Pancreas (tissue), 10 donors: ENCODE results near the gene SERINC5. TPM values are rescaled to one million over a fixed set of nuclear protein-coding genes. Genes with fewer than 3 reads are reported as not detected.

Source experiments
- ATAC-seq, 4 donors: fragments of 200-7000 bp; cut with Tn5 transposase; one replicate each; pipeline versions ENCODE4 v1.8.0 to v1.9.1; 2020; ENCODE audit warnings: mild to moderate bottlenecking in 4 of 4, moderate library complexity in 4 of 4
- DNase-seq, 6 donors: peaks; one replicate each; pipeline ENCODE4 v3.0.0-alpha.2; 2020
- FAIRE-seq: peaks from 2 replicates; lab custom pipeline; 2012; peaks lifted over from hg19 to GRCh38; lab: Jason Lieb, UNC
- H3K27ac ChIP-seq, 4 donors: fragments of 200-600 bp; sonication (generic); 1 replicate in 3 of 4; 2 replicates in 1 of 4; pipeline versions ENCODE4 v1.5.0 to v1.8.0; 2020
- H3K27me3 ChIP-seq, 4 donors: fragments of 200-600 bp; one replicate each; pipeline ENCODE4 v1.8.0; 2021
- H3K36me3 ChIP-seq, 3 donors: fragments of 200-600 bp; sonication (generic) in 1 of 3; one replicate each; pipeline versions ENCODE4 v1.5.0 to v1.8.0; 2020 to 2021
- H3K4me1 ChIP-seq, 3 donors: fragments of 200-600 bp; one replicate each; pipeline ENCODE4 v1.8.0; 2021
- H3K4me3 ChIP-seq, 4 donors: fragments of 200-600 bp; sonication (generic) in 2 of 4; one replicate each; pipeline versions ENCODE4 v1.5.0 to v1.8.0; 2020 to 2021
- H3K9me3 ChIP-seq, 4 donors: fragments of 200-600 bp; one replicate each; pipeline ENCODE4 v1.8.0; 2021
- WGBS, 2 donors: extraction: QIAGEN DNeasy Blood & Tissue Kit; methylation state at CpG; one replicate each; pipeline ENCODE4 v1.1.7; 2013; 5-methylcytosine and 5-hydroxymethylcytosine counted together
- intact Hi-C, 3 donors: fragments of 100-400 bp; cut with DNase I; formaldehyde crosslinking; loops; one replicate each; pipeline versions ENCODE4 v1.11.1 to v1.14.2; 2022
- polyA plus RNA-seq, 2 donors: library from polyadenylated mRNA; stranded (reverse); fragments of 200-250 nt; gene quantifications; one replicate each; pipeline ENCODE4 v1.2.3, GENCODE V29; 2013
- total RNA-seq, 6 donors: library from RNA; stranded (reverse); fragmentation: NEBNext Ultra II Directional in 4 of 6; extraction: Animal tissue kit (Norgen Biotek cat#: 25700) in 4 of 6; gene quantifications; one replicate each; pipeline versions ENCODE4 v1.2.1 to v1.2.4, GENCODE V29; 2021 to 2023
- TF ChIP-seq, protein P1 (sequence below), 4 donors: fragments of 200-600 bp; sonication (generic) in 3 of 4; IDR thresholded peaks; one replicate each; pipeline versions ENCODE4 v1.5.0 to v1.8.0; 2021; ENCODE audit warnings: antibody characterized with exemption in 4 of 4
- donor health status: healthy with polysubstance abuse.
- donor health status: DM: no; HTN: no; CAD: no; lungs with moderate emphysema.
- donor health status: DM: no; HTN: no; CAD: no.
- donor health status: control.
- donor health status: control.
- donor health status: Bipolar disorder and iron deficiency.
- donor health status: DM: yes; HTN: yes; CAD: no.
- donor health status: DM: no; HTN: no; CAD: no.
- donor health status: DM: no; HTN: no; CAD: no.
- donor health status: DM: yes; HTN: yes; CAD: no.

Gene SERINC5
- total and polyA plus RNA-seq, 8 donors, result 3.7 to 43.2 (median 14.8) TPM

GRCh38 chr5:80153586-80154126, 102.2 kb downstream of the SERINC5 start:
- peak in 3 of 4 donors; percentile 37 to 75 (median 68) for ATAC-seq
- Histone ChIP-seq H3K9me3 (no peaks in the 10 kb centered on the region), H3K36me3 (peaks cover 0 to 17% (median 7%) of the 10 kb centered on the region in 3 donors), H3K4me3 (no peak overlapping the region), H3K27ac (peak overlapping the region in 1 of 4 donors; percentile 36), H3K27me3 (no peaks in the 10 kb centered on the region), H3K4me1 (no peaks in the 10 kb centered on the region)
- DNase-seq, result no peak
- no peak for FAIRE-seq
- TF ChIP-seq, protein P1, sequence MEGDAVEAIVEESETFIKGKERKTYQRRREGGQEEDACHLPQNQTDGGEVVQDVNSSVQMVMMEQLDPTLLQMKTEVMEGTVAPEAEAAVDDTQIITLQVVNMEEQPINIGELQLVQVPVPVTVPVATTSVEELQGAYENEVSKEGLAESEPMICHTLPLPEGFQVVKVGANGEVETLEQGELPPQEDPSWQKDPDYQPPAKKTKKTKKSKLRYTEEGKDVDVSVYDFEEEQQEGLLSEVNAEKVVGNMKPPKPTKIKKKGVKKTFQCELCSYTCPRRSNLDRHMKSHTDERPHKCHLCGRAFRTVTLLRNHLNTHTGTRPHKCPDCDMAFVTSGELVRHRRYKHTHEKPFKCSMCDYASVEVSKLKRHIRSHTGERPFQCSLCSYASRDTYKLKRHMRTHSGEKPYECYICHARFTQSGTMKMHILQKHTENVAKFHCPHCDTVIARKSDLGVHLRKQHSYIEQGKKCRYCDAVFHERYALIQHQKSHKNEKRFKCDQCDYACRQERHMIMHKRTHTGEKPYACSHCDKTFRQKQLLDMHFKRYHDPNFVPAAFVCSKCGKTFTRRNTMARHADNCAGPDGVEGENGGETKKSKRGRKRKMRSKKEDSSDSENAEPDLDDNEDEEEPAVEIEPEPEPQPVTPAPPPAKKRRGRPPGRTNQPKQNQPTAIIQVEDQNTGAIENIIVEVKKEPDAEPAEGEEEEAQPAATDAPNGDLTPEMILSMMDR (IDR thresholded peaks at IDR 0.05), result no peak
- 50 to 56% methylated on average over 8 of the region's 8 CpGs for WGBS, 2 donors
- intact Hi-C loops, result no loop called here

DNA sequence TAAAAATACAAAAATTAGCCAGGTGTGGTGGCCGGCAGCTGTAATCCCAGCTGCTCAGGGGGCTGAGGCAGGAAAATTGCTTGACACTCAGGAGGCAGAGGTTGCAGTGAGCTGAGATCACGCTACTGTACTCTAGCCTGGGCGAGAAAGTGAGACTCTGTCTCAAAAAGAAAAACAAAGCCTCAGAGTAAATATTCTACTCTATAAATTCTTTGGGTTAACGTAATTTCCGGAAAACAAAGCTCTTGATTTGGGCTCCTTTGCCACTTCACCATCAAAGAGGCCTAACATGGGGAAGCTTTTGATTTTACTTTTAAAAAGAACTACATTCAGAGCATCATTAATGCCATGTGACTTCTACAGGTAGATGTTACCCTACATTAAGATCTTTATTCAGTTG, 103.1 kb downstream of the SERINC5 start:
- intact Hi-C loops, result no loop called here
- TF ChIP-seq, protein P1 (IDR thresholded peaks at IDR 0.05), result no peak
- no peaks in the 10 kb centered on the region for H3K4me1 ChIP-seq
- ATAC-seq (no peak), DNase-seq (no peak), FAIRE-seq (no peak)
- H3K9me3 ChIP-seq, result no peaks in the 10 kb centered on the region
- H3K36me3 ChIP-seq, result peaks cover 0 to 17% (median 7%) of the 10 kb centered on the region in 3 donors
- H3K27me3 ChIP-seq, result no peaks in the 10 kb centered on the region
- 95 to 97% methylated on average over 5 of the region's 5 CpGs for WGBS, 2 donors
- H3K4me3 ChIP-seq, result no peak overlapping the region
- H3K27ac ChIP-seq, result no peak overlapping the region

DNA sequence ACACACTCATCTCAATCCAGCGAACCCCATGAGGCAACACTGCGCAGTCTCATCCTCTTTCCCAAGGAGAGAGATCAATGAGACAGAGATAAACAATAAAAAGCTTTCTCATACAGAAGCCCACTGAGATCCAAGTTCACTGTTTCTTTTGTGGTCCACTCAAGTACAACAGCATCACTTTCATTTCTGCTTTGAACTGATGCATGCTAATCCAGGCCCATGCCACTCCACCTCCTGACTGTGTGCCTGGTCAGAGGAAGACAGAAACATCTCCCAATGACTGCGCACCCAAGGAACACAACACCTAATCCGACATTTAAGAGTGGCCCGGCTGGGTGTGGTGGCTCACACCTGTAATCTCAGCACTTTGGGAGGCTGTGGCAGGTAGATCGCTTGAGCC, 104.0 kb downstream of the SERINC5 start:
- FAIRE-seq (no peak), DNase-seq (no peak), ATAC-seq (no peak)
- peaks cover 0 to 17% (median 7%) of the 10 kb centered on the region in 3 donors for H3K36me3 ChIP-seq
- 98 to 100% methylated on average over 6 of the region's 6 CpGs for WGBS, 2 donors
- TF ChIP-seq, protein P1 (IDR thresholded peaks at IDR 0.05), result no peak
- no peaks in the 10 kb centered on the region for H3K9me3 ChIP-seq
- no peak overlapping the region for H3K4me3 ChIP-seq
- no peaks in the 10 kb centered on the region for H3K27me3 ChIP-seq
- H3K27ac ChIP-seq, result no peak overlapping the region
- intact Hi-C loops, result no loop called here
- H3K4me1 ChIP-seq, result no peaks in the 10 kb centered on the region

- Histone ChIP-seq H3K4me3 (no peak overlapping the region), H3K27ac (no peak overlapping the region), H3K9me3 (no peaks in the 10 kb centered on the region), H3K27me3 (no peaks in the 10 kb centered on the region), H3K36me3 (peaks cover 0 to 17% (median 7%) of the 10 kb centered on the region in 3 donors), H3K4me1 (no peaks in the 10 kb centered on the region)
- intact Hi-C loops, result no loop called here
- WGBS, 2 donors, result 86 to 90% methylated on average over 11 of the region's 11 CpGs
- FAIRE-seq, result no peak
- TF ChIP-seq, protein P1 (IDR thresholded peaks at IDR 0.05), result no peak
- DNase-seq, result no peak
- ATAC-seq, result no peak
These were observed 105.1 kb downstream of the SERINC5 start for GRCh38 chr5:80150731-80151130.

- H3K27ac ChIP-seq, result no peak overlapping the region
- DNase-seq, result no peak
- no peaks in the 10 kb centered on the region for H3K4me1 ChIP-seq
- H3K9me3 ChIP-seq, result no peaks in the 10 kb centered on the region
- H3K4me3 ChIP-seq, result no peak overlapping the region
- no peaks in the 10 kb centered on the region for H3K27me3 ChIP-seq
- intact Hi-C loops, result no loop called here
- 85 to 87% methylated on average over 3 of the region's 3 CpGs for WGBS, 2 donors
- TF ChIP-seq, protein P1 (IDR thresholded peaks at IDR 0.05), result no peak
- H3K36me3 ChIP-seq, result peaks cover 0 to 17% (median 7%) of the 10 kb centered on the region in 3 donors
- no peak for ATAC-seq
- no peak for FAIRE-seq
These were observed 106.7 kb downstream of the SERINC5 start for GRCh38 chr5:80149161-80149609.
